Suppressor macrophage (primary cell): ENCODE data around the gene SIPA1L3.
A peak's percentile ranks its signal among the peaks of the same experiment; 100 is the strongest.

ENCODE experiments used
- DNase-seq, 4 experiments: peaks; one replicate each; pipeline ENCODE4 v3.0.0-alpha.2; 2020 to 2022

SIPA1L3 gene

DNA sequence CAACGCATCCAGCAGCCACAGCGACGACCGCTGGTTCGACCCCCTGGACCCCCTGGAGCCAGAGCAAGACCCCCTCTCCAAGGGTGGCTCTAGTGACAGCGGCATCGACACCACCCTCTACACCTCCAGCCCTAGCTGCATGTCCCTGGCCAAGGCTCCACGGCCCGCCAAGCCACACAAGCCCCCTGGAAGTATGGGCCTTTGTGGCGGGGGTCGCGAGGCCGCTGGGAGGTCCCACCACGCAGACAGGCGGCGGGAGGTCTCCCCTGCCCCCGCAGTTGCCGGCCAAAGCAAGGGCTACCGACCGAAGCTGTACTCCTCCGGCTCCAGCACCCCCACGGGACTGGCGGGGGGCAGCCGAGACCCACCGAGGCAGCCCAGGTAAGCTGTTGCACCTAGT is 257.5 kb downstream of the SIPA1L3 start:
- no peak for DNase-seq

DNA sequence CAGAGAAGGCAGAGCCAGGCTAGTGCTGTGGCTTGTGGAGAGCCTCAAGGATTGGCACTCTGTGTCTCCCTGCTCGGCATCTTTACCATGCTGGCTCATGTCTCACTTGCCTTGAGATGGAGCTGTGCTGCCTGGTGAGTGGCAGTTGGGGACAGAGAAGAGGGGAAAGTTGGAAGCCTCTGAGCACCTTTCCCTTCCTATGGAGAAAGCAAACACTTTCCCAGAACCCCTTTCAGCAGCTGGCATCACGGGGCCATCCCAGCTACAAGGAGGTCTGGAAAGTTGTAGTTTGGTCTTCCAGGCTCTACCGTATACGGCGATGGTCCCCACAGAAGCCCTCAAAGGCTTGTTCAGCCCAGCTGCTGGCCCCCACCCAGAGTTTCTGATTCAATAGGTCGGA is 258.3 kb downstream of the SIPA1L3 start:
- DNase-seq = no peak

DNA sequence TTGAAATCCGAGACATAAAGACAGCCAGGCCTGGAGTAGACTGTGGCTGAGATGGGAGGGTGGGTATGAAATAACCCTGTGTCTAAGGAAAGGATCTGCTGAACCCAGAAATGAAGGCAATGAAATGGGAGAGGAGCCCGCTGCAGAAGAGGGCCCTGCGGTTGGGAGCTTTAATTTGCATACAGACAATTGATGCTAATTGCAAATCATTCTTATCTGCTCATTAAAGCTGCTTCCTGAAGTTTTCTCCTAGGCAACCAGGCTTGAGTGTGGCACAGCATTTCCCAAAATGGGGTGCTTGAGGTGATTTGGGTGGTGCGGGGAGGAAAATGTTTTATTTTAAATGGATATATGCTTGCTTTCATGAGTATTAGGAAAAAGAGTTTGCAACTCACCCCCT is 261.6 kb downstream of the SIPA1L3 start:
- no peak for DNase-seq

DNA sequence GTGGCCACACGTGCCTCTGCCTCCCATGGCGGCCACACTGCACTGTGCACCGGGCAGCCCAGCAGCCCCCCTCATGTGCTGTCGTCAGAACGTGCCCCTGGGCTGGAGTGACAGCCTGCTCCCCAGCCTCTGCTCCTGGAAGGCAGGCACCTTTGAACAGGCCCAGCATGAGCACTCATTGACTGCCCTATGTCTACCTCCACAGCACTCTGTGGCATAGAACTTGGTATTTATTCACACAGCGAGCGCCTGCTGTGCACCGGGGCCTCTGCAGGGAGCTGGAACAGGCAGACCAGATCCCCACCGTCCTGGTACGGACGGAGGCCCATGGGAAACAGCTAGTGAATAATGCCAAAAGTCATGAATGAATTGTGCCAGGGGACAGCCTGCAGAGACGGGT is 263.3 kb downstream of the SIPA1L3 start:
- DNase-seq = no peak

DNA sequence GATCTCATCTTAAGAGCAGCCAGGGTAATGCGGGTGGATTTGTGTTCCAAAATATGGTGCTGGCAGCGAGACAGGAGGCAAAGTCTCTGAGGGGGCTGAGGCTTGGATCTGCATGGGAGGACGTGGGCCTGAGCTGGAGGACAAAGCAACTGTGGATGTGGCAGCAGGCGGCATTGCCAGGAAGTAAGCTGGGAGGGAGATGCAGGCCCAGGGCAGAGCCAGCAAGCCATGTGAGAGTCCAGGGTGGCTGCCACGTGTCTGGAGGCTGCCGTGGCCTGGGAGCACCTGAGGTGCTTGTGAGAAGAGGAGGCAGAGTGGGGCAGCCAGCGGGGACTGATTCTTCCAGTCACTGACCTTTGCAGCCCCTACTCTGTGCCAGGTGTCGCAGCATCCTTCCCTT is 265.0 kb downstream of the SIPA1L3 start:
- DNase-seq = no peak

DNA sequence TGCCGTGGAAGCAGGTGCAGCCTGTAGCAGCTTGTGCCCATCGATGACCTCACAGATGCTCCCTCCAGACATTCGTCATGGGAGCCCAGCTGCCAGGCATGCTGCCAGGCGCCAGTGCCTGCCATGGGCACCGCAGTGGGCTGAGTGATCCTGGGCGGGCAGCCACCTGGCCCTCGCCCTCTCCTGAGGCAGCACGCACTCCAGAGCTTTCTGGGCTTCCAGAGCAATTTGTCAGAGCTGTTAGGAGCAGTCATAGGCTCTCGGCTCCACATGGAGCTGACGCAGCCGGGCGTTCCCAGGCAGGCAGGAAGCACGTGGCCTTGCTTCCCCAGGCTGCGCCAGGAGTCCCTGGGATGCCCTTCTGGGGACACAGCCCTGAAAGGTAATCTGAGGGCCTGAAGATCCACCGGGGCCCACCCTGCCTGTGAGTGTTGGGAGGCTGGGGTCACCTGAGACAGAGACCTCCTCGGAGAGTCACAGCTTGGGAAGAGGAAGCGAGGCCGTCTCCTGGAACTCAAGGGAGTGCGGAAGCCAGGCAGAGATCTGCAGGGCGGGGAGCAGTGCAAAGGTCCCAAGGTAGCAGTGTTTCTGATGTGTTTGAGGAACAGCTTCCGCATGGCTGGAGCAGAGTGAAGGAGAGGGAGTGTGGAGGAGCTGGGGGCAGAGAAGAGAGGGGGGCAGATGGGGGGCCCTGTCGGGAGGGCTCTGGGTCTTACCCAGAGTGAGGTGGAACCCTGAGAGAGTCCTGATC is 266.5 kb downstream of the SIPA1L3 start:
- no peak for DNase-seq

DNA sequence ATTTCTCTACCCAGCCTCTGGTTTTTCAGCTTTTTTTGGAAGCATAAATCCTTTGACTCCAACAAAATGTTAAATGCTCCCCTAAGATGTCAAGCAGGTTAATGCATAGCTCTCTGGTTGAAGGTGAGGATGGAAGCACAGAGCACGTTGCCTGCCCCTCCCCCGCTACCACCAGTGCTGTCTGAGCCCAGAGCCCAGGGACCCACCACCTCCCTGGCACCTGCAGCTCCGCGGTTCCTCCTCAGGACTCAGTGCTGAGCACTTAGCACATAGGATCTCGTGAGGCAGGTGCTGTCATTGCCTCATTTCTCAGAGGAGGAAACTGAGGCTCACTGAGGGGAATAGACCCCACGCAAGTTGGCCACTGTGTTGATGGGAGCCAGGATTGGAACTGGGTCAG is 268.4 kb downstream of the SIPA1L3 start:
- no peak for DNase-seq

DNA sequence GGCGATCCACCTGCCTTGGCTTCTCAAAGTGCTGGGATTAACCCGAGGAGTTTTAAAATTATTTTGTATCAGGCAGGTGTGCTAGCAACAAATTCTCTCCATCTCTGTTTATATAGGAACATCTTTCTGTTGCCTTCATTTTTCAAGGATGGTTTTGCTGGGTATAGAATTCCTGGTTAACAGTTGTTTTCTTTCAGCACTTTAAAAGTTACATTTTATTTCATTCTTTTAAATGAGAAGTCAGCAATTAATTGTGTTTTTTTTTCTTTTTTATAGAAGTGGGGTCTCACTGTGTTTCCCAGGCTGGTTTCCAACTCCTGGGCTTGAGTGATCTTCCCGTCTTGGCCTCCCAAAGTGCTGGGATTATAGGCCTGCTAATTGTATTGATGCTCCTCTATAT is 273.1 kb downstream of the SIPA1L3 start:
- no peak for DNase-seq

DNA sequence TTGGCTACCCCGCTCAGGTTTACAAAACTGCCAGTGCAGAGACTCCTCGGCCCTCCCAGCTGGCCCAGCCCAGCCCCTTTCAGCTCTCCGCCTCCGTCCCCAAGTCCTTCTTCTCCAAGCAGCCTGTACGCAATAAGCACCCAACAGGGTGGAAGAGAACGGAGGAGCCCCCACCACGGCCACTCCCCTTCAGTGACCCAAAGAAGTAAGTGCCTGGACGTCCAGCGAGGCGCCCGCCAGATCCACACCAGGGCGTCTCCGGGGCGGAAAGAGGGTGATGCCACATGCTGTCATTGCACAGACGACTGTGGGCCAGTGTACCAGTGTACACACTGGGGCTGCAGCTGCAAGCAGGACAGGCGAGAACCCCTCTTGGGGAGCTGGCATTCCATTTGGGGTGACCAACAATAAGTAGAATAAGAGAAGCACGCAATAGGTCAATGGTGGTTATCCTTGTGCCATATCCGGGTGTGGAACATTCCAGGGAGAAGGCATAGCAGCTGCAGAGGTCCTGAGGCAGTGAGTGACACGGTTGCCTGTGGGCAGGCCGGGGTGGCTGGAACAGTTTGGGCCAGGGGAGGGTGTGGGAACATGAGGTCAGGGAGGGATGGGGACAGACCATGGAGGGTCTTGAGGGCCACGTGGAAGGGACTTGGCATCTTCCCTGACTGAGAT is 275.7 kb downstream of the SIPA1L3 start:
- DNase-seq = no peak

DNA sequence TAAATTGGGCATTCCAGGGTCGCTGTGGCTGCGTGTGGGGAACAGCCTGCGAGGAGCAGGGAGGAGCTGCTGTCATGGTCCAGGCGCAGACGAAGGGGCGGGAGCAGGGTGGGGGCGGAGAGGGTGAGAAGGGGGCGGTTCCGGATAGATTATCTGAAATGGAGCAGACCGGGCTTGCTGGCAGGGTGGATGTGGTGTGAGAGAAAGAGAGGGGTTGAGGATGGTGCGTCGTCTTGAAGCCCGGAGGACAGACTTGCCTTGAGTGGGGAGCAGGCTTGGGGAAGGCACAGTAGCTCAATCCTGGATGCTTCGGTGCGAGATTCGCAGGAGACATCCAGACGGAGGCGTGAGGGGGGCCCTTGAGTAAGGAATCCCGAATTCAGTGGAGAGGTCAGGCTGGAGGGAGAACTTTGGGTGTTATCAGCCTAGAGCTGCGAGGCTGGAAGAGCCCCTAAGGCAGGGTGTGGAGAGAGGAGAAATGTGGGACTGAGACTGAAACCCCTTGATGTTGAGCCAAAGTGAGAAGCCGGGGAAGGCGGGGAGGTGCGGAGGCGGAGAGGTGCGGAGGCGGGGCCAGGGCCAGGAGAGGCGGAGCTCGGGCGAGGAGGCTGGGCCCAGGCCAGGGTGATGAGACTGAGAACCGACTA is 276.4 kb downstream of the SIPA1L3 start:
- DNase-seq = no peak

DNA sequence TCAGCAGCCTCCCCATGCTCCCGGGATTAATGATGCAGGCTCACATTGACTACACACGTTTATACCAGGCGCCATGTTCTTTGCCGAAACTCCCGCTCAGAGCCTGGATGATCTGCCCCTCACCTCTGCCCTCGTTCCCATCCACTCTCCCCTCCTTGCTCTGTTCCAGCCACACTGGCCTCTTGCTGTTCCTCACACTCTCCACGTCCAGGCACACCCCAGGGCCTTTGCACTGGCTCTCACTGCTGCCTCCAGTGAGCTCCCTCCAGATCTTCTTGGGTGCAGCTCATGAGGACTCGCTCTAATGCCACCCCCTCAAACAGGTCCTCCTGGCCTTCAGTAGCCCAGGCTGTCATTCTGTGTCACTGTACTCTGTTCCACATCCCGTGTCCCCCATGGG is 277.8 kb downstream of the SIPA1L3 start:
- no peak for DNase-seq

DNA sequence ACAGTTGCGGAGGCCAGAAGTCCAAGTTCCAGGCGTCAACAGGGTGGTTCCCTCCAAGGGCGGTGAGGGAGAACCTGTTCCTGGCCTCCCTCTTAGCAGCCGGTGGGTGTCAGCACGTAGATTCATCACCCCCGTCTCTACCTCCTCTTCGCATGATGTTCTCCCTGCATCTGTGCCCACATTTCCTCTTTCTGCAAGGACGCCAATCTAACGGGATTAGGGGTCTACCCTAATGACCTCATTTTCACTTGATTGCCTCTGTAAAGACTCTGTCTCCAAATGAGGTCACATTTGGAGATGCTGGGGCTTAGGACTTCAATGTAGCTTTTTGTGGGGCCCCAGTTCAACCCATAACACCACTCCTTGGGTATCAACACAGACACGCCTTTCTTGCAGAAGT is 278.6 kb downstream of the SIPA1L3 start:
- DNase-seq = no peak

DNA sequence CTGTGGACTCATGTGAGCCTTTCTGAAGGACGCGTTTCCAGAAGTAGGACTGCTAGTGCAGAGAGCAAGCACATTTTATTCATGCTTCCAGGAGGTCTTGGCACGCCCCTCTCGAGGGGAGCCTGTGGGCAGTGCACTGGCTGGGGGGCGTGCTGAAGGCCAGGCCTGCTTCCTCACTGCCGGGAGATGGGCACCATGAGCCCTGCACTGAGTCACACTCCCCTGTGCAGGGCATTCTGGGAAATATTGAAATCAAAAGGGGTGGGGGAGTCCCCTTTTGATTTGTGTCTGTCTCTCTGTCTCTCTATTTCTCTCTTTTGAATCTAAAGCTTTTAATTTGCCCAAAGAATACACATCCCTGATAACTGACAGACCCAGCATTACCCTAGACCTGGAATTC is 283.1 kb downstream of the SIPA1L3 start:
- peak in 1 of 4 experiments; percentile 9 for DNase-seq

DNA sequence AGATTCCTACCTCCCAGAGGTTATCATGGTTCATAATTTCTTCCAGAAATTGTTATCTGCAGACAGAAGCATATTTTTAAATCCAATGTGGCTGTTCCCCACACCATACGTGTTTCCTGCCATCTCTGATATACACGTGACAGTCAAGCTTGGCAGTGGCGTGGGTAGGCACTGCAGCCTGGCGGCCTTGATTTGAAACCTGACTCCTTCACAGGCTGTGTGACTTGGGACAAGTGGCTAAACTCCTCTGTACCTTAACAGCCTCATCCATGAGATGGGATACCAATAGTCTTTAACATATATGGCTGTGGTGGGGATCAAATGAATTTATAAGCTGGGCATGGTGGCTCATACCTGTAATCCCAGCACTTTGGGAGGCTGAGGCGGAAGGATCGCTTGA is 283.8 kb downstream of the SIPA1L3 start:
- no peak for DNase-seq

DNA sequence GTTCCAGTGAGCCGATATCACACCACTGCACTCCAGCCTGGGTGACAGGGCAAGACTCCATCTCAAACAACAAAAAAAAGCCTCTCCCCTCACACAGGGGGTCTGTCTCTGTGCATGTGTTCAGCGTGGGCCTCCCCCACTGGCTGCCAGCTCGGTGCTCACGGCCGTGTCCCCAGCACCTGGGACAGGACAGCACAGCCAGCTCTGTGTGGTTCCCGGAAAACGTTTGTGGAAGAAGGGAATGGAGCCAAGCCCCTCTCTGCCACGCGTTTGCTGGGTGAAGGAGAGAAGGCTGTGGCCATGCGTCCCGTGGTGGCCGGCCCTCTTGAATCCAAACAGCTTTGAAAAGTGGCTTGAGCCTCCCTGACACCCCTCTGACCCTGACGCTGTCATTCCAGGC is 284.7 kb downstream of the SIPA1L3 start:
- no peak for DNase-seq

DNA sequence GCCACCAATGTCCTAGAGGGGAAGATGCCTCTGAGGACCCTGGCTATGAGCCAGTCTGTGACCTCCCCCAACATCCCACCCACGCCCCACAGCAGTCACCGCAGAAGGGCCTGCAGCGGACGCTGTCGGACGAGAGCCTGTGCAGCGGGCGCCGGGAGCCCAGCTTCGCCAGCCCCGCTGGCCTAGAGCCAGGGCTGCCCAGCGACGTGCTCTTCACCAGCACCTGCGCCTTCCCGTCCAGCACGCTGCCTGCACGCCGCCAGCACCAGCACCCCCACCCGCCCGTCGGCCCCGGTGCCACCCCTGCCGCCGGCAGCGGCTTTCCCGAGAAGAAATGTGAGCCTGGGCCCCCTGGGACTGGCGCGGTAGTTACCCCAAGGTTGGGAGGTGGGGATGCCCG is 286.4 kb downstream of the SIPA1L3 start:
- no peak for DNase-seq

DNA sequence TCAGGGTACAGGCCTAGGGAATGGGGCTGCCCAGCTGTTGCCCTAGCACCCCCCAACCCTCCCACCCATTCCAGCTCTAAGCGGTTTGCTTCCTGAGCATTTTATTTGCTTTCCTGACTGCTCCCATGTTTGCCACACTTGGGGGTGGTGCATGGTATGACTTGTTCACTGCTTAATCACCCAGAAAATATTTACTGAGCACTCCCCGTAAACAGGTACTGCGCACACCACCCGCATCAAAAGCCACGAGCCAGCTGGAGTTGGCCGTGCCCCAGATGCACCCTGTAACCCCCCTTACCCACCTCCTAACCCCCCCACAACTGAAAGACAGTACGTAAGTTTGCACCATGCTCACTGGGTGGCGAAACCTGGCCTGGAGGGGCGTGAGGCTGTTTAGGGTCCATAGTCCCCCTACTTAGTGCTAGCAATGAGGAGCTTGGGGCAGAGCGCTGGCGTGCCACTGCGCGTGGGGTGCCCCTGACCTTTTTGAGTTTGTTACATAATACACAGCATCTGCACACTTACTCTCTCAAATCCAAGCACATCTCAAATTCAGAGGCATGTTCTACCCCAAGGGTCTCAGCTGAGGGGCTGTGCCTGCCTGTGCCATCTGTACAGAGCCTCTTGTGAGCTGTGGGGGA is 287.2 kb downstream of the SIPA1L3 start:
- DNase-seq = no peak

DNA sequence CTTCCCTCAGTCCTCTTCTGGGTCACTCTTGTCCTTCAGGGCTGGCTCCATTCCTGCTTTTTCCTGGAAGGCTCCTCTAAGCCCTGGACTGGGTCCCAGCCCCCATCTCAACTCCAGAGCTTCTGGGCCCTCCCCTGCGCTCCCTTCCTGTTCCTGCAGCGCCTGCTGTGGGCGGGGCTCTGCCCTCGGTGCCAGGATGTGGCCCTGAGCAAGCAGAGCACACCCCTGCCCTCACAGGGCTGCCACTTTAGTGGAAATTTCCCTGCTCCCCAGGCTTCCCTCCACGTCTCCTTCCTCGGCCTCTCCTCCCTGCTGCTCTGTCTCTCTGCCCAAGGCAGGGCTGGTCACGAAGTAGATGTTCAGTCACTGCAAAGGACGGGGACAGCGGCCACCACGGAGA is 288.2 kb downstream of the SIPA1L3 start:
- DNase-seq = no peak

DNA sequence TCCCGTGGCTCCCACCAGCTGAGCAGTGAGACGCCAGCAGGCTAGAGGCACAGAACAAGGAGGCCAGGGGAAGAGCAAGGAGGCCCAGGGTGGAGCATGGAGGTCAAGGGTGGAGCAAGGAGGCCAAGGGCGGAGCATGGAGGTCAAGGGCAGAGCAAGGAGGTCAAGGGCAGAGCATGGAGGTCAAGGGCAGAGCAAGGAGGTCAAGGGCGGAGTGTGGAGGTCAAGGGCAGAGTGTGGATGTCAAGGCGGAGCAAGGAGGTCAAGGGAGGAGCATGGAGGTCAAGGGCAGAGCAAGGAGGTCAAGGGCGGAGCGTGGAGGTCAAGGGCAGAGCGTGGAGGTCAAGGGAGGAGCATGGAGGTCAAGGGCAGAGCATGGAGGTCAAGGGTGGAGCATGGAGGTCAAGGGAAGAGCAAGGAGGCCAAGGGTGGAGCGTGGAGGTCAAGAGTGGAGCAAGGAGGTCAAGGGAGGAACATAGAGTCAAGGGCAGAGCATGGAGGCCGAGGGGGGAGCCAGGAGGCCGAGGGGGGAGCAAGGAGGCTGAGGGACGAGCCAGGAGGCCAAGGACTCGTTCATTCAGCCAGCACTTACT is 289.3 kb downstream of the SIPA1L3 start:
- no peak for DNase-seq

DNA sequence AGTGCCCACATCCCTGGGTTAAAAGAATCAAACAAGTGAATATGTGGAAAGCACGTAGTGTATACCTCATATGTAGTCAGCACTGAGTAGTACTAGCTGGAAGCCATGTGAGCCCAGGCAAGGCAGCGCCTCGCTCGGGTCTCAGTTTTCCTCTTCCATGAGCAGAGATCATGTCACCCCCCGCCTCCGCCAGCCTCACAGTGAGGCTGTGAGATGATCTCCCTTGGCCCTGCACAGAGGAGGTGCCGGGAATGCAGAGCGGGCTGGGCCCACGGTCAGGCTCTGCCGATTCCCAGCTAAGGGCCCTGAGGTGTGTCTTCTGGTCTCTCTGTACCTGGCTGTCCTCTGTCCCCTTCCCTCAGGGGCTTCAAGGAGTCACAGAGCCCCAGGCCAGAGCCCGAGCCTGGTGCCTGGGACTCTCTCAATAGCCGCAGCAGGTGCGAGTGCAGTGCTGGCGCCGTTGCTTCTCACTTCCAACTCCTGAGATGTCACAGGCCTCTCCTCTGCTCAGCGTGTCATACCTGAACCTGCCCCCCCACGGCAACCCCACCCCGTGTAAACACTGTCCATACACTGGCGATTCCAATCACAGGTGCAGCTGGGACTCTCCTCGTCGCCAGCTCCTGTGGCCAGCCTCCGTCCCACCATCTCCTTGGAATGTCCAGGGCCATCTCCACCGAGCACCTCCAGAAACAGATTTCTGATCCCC is 290.1 kb downstream of the SIPA1L3 start:
- DNase-seq = no peak

DNA sequence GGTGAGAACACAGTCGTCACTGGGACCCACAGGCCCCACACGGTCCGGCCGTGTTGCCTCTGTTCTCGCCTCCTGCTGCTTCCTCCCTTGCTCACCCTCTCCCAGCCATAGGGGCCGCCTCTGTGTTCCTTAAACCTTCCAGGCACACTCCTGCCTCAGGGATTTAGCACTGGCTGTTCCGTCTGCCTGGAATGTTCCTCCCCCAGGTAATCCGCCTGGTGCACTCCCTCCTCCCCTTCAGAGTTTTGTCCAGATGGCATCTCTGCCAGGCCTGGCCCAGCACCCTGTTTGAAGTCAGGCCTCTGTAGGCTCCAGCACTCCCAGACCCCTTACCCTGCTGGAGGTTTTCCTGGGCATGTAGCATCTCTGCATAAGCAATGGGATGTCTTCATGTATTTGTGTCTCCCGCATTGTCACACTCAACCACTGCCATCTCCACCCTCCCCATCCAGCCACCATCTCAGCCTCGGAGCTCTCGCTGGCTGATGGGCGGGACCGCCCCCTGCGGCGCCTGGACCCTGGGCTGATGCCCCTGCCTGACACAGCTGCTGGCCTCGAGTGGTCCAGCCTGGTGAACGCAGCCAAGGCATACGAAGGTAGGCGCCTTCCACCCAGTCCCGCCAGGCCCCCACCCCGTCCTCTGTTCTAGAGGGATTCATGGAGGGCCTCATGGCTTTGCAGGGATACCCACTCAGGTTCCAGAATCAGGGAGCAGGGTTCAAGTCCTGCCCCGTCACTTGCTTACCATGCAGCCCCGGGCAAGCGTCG is 291.1 kb downstream of the SIPA1L3 start:
- no peak for DNase-seq

DNA sequence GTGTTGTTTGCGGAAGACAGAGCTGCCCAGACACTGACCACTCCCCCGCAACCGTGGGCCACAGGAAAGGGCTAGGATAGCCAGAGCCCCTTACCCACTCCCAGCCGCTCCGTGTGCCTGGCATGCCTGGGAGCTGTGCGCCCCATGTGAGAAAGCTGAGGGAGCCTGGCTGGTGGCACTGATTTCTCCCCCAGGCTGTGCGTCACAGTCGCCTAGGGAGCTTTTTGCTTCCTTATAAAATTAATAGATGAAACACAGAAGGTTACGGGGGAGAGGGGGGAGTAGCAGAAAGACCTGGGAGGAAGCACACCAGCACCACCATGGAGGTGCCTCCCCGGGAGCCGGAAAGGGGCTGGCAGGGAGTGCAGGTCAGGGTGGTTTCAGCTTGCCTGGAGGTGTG is 292.3 kb downstream of the SIPA1L3 start:
- no peak for DNase-seq
